NCI-H2081 treated with DMSO at 0.1 percent for 48 hours (cell line): Measurements from ENCODE around the gene COL4A2.

Source experiments
- DNase-seq: peaks from one replicate; lab custom pipeline; 2025; lab: John Stamatoyannopoulos, UW

COL4A2 gene

DNA sequence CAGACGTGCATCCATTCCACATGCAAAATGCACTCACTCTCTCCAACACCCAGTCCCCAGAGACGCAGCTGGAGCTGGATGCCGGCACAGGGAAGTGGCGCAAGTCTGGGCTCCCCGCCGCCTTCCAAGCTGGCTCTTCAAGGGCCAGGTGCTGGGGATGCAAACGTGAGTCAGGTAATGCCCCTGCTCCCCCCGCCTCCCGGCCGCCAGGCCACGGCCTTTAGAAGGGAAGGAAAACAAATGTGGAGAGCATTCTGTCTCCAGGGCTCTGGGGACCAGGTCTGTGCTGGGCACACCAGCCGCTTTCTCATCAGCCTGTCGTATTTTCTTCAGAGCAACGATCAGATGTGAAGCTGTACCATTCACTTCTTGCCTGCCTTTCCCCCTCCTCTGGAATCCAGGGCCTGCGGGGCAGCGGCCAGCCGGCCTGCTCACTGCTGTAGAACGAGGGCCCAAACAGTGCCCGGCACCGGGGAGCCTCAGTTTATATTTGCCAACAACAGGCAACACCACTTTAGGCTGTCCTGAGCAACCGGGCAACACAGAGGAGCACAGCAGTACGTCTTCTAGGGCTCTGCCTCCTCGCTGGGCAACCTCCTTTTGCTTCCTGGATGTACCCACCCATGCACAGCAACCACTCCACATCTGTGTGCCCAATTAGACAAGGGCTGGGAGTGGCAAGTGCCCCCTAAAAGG, 250.7 kb downstream of the COL4A2 start:
- no peak for DNase-seq

DNA sequence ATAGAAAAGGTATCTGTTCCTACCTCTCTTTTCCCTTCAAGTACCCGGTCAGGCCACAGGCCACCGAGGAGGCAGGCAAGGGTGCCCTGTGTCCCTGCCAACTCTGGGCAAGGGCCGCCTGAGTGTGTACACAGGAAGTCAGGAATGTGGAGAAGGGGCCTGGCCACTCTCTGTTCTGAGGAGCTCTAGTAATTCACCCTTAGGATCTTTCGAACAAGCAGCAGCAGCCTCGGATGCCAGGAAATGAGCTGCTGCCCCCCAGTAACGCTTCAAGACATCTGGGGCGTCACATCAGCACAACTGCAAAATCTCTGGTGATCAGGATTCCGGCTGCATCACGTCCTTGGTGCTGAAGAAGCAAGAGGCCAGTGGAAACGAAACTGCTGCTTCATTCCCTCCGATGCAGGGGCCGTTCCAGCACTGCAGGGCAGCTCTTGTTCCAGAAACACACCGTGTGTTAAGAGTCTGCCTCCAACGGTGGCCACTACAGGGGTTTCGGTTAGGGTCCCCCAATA, 252.4 kb downstream of the COL4A2 start:
- DNase-seq: no peak

DNA sequence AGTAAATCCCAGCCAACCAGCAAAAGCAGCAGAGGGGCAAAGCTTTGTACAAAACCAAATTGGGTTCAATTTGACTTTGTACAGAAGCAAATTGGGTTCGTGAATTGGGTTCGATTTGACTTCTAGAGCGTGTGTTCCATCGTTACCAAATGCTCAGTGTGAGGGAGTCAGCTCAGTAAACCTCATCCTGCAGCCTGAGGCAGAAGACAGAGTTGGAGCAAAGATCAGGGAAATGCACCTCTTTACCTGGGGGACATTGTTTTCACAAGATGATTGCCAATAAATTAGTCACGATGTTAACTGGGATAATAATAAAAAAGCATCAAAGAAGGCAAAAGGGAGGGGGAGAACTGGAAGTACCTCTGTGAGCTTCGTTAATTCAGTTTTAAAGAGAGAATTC, 252.9 kb downstream of the COL4A2 start:
- DNase-seq: no peak

DNA sequence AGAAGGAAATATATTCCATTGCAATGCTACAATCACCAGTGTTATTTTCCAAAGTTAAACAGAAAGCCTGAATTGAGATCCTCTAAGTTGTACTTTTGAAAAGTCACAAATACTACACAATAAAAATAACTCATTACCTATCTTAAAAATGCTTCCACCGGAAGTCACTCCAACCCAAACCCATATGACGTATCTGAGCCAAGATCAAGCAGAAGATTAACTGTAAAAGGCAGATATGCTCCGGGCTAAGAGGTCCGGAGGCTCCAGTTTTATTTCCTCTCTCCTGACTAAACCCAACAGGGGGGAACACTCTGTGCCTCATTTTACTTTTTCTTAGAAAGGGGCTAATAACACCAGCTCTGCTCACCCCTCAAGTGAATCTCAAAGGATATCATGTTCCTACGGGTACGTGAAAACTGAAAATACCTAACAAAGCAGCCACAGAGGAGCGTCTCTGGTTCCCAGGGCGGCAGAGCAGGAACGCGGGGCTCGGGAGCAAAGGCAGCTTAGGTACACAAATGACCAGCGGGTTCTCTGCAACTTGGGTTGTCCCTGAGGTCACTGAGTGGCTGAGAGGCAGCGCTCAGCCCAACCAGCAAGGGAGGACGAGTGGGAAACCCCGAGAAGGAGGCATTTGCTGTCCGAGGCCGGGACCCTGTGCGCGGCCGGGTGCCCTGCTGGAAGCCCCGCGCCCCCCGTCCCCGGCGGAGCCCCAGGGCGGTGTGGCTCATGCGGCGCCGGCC, 253.7 kb downstream of the COL4A2 start:
- DNase-seq: no peak

DNA sequence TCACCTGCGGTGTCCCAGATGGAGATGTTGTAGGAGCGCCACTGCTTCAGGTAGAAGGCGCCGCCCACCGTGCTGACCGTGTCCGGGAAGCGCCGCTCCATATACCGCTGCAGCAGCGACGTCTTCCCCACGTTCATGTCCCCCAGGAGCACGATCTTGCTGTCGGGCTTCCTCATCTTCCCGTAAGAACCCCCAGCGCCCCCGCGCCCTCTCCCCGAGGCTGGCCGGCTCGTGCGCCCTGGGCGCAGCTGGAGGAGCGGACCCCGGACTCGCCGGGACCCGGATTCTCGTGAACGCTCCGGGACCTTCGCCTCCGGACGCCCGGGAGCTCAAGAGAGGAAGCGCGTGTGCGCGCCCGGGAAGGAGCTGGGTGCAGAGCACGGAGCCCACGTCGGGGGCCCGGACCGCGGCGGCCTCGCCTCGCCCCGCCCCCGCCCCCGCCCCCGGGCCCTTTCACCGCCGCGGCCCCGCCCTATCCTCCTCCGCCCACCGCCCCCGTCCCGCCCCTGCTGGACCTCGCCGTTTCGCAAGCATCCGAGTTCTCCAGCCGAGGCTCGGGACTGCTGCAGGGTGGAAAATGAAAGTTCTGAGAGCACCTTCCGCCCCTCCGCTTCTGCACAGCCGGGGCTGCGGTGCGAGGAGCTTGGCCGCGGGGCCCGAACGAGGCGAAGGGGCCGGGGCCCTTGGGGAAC, 254.4 kb downstream of the COL4A2 start, which contains the start of gene RAB20:
Gene RAB20, minus strand, starts transcription at position 379 of the 692 bp plus-strand sequence. Its CDS starts 203 bp downstream, at position 176.
- DNase-seq: no peak

DNA sequence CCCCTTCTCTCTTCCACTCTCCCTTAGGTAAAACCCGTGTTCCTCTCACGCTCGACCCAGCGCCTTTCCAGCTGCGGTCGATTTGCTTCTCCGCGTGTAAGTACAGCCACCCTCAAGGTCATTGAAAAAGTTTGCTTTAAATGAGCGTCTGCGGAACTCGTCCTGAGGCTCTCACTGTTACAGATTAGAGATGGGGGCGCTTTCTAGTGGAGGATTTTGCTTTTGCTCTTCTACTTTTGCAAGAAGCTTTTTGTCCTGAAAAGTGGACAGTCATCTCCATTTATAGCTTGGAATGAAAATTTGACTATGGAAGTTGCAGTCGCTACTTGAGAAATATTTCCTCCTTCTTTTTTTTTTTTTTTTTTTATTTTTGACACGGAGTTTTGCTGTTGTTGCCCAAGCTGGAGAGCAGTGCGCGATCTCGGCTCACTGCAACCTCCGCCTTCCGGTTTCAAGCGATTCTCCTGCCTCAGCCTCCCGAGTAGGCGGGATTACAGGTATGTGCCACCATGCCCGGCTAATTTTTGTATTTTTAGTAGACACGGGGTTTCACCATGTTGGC, 255.0 kb downstream of the COL4A2 start:
- DNase-seq: no peak
